ENCODE data around the gene ATXN2. TPM values are rescaled to one million over a fixed set of nuclear protein-coding genes. Genes with fewer than 3 reads are reported as not detected.

Gene ATXN2
- total and polyA plus RNA-seq, 9 of the 15 experiments (the other 6 are each of a cell fraction or from before 2014, with no cell fraction given): 16.8 to 67.8 (median 29.3) TPM

DNA sequence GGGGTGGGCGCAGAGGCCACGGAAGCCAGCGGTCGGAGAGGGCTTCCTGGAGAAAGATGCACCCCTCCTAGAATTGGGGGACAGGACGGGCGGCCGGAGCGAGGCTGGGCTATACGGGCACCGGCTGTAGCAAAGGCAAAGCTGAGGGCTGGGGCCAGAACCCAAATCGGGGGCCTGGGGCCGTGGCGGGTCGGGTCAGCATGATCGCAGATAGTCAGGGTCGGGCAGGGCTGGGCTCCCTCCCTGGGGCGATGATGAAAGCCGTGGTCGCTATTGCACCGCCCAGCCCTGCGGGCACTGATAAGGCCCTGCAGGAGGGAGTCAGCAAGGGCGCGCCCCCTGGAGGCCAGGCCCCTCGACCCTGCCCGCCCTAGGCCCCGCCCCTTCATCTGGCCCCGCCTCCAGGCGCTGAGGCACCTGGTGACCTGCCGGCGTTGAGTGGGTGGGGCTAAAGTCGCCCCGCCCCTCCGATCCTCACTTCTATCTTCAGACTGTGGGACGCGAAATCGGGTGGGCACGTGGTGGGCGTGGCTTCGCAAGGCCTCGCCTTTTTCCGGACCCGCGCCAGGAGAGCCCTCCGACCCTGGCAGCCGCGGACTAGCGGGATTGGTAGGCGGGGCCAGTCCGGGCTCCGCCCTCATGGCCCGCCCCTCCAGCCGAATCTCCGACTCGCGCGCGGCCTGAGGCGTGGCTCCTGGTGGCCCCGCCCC lies 193.8 kb downstream of the ATXN2 start (continued):
- TF ChIP-seq PRPF4 (IDR thresholded peaks at IDR 0.05; ENCODE audit: insufficient read depth, low read depth, low read length, poor library complexity, severe bottlenecking) (peak; percentile 66), SAFB2 (IDR thresholded peaks at IDR 0.05; ENCODE audit: borderline replicate concordance, low read depth, low read length, severe bottlenecking) (no peak), NCOA6 (IDR thresholded peaks at IDR 0.05) (no peak), PHF8 (IDR thresholded peaks at IDR 0.05; ENCODE audit: borderline replicate concordance, low read length) (peak; percentile 64), SRSF9 (IDR thresholded peaks at IDR 0.05; ENCODE audit: borderline replicate concordance, low read depth, low read length) (no peak), ZNF77 (CRISPR knock-in tag; IDR thresholded peaks at IDR 0.05) (no peak), HNRNPK (IDR thresholded peaks at IDR 0.05; ENCODE audit: low read depth, low read length, poor library complexity, severe bottlenecking) (no peak), EP400 (IDR thresholded peaks at IDR 0.05) (peak; percentile 98), CEBPB (tag; IDR thresholded peaks at IDR 0.05) (peak; percentile 98), CBFA2T2 (conservative IDR thresholded peaks at IDR 0.05) (peak; percentile 71)
- TF ChIP-seq, protein P1, sequence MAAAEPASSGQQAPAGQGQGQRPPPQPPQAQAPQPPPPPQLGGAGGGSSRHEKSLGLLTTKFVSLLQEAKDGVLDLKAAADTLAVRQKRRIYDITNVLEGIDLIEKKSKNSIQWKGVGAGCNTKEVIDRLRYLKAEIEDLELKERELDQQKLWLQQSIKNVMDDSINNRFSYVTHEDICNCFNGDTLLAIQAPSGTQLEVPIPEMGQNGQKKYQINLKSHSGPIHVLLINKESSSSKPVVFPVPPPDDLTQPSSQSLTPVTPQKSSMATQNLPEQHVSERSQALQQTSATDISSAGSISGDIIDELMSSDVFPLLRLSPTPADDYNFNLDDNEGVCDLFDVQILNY (CRISPR knock-in tag; IDR thresholded peaks at IDR 0.05): no peak
- TF ChIP-seq, protein P2, sequence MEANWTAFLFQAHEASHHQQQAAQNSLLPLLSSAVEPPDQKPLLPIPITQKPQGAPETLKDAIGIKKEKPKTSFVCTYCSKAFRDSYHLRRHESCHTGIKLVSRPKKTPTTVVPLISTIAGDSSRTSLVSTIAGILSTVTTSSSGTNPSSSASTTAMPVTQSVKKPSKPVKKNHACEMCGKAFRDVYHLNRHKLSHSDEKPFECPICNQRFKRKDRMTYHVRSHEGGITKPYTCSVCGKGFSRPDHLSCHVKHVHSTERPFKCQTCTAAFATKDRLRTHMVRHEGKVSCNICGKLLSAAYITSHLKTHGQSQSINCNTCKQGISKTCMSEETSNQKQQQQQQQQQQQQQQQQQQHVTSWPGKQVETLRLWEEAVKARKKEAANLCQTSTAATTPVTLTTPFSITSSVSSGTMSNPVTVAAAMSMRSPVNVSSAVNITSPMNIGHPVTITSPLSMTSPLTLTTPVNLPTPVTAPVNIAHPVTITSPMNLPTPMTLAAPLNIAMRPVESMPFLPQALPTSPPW (CRISPR knock-in tag; IDR thresholded peaks at IDR 0.05): peak; percentile 79
- TF ChIP-seq, protein P3, sequence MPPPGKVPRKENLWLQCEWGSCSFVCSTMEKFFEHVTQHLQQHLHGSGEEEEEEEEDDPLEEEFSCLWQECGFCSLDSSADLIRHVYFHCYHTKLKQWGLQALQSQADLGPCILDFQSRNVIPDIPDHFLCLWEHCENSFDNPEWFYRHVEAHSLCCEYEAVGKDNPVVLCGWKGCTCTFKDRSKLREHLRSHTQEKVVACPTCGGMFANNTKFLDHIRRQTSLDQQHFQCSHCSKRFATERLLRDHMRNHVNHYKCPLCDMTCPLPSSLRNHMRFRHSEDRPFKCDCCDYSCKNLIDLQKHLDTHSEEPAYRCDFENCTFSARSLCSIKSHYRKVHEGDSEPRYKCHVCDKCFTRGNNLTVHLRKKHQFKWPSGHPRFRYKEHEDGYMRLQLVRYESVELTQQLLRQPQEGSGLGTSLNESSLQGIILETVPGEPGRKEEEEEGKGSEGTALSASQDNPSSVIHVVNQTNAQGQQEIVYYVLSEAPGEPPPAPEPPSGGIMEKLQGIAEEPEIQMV (tag; conservative IDR thresholded peaks at IDR 0.05; ENCODE audit: low read depth): no peak
- TF ChIP-seq, protein P4, sequence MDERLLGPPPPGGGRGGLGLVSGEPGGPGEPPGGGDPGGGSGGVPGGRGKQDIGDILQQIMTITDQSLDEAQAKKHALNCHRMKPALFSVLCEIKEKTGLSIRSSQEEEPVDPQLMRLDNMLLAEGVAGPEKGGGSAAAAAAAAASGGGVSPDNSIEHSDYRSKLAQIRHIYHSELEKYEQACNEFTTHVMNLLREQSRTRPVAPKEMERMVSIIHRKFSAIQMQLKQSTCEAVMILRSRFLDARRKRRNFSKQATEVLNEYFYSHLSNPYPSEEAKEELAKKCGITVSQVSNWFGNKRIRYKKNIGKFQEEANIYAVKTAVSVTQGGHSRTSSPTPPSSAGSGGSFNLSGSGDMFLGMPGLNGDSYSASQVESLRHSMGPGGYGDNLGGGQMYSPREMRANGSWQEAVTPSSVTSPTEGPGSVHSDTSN (CRISPR knock-in tag; IDR thresholded peaks at IDR 0.05; ENCODE audit: low read depth): no peak
- TF ChIP-seq, protein P4 (tag; conservative IDR thresholded peaks at IDR 0.05; ENCODE audit: low read depth): no peak

Measured in K562 (cell line).